CD8-positive, alpha-beta memory T cell (primary cell): ENCODE results near the gene TDRD3. TPM values are rescaled to one million over a fixed set of nuclear protein-coding genes. Genes with fewer than 3 reads are reported as not detected.

Source experiments
- CTCF ChIA-PET: fragments of 350-600 bp; sonication (Branson Sonifier 250); formaldehyde crosslinking; loops from one replicate; lab custom pipeline; 2021; ENCODE audit warnings: antibody characterized with exemption; lab: Charles Lee
- POLR2A ChIA-PET: fragments of 350-600 bp; sonication (Branson Sonifier 250); formaldehyde crosslinking; loops from one replicate; lab custom pipeline; 2021; ENCODE audit warnings: antibody characterized with exemption; lab: Charles Lee
- DNase-seq, 5 donors: peaks; one replicate each; pipeline versions ENCODE4 v3.0.0 to v3.0.0-alpha.2; 2020 to 2022; ENCODE audit warnings: mixed read lengths in 1 of 5
- H3K27ac ChIP-seq: one replicate; pipeline ENCODE4 v1.7.0; 2013; ENCODE audit warnings: low read depth, mild to moderate bottlenecking, low read length, moderate library complexity
- H3K27me3 ChIP-seq: 2 replicates; pipeline ENCODE4 v1.7.0; 2013; ENCODE audit warnings: low read length, mild to moderate bottlenecking; ENCODE audit not compliant: insufficient read depth, poor library complexity, severe bottlenecking
- H3K36me3 ChIP-seq: 2 replicates; pipeline ENCODE4 v1.7.0; 2013; ENCODE audit warnings: mild to moderate bottlenecking, low read length, moderate library complexity; ENCODE audit not compliant: insufficient read depth
- H3K4me1 ChIP-seq: 2 replicates; pipeline ENCODE4 v1.7.0; 2013; ENCODE audit warnings: mild to moderate bottlenecking, low read length, moderate library complexity; ENCODE audit not compliant: insufficient read depth
- H3K4me3 ChIP-seq: 2 replicates; pipeline ENCODE4 v1.7.0; 2013; ENCODE audit warnings: mild to moderate bottlenecking, low read length
- H3K9me3 ChIP-seq: 2 replicates; pipeline ENCODE4 v1.7.0; 2013; ENCODE audit warnings: mild to moderate bottlenecking, low read length
- H3K27ac Mint-ChIP-seq, 8 donors: one replicate each; pipeline ENCODE4 v1.8.0; 2020 to 2021; ENCODE audit warnings: mixed read lengths in 8 of 8, mild to moderate bottlenecking in 6 of 8, inconsistent platforms in 3 of 8, moderate library complexity in 3 of 8
- H3K27me3 Mint-ChIP-seq, 2 donors: one replicate each; pipeline ENCODE4 v1.8.0; 2020 to 2021; ENCODE audit warnings: mixed read lengths in 2 of 2, mild to moderate bottlenecking in 1 of 2, moderate library complexity in 1 of 2
- H3K36me3 Mint-ChIP-seq, 3 donors: one replicate each; pipeline ENCODE4 v1.8.0; 2020 to 2021; ENCODE audit warnings: mixed read lengths in 3 of 3, inconsistent platforms in 1 of 3, mild to moderate bottlenecking in 1 of 3
- H3K4me1 Mint-ChIP-seq, 3 donors: one replicate each; pipeline ENCODE4 v1.8.0; 2020 to 2021; ENCODE audit warnings: mixed read lengths in 3 of 3, inconsistent platforms in 1 of 3, mild to moderate bottlenecking in 1 of 3
- H3K4me3 Mint-ChIP-seq, 7 donors: one replicate each; pipeline ENCODE4 v1.8.0; 2020 to 2021; ENCODE audit warnings: mixed read lengths in 7 of 7, mild to moderate bottlenecking in 6 of 7, moderate library complexity in 4 of 7, inconsistent platforms in 2 of 7
- H3K9me3 Mint-ChIP-seq, 5 donors: one replicate each; pipeline ENCODE4 v1.8.0; 2020 to 2022; ENCODE audit warnings: mixed read lengths in 5 of 5, mild to moderate bottlenecking in 3 of 5, moderate library complexity in 2 of 5, inconsistent platforms in 1 of 5
- polyA plus RNA-seq: library from polyadenylated mRNA; unstranded; fragments of 300-500 nt; fragmentation: Illumina TruSeq; gene quantifications from one replicate; pipeline ENCODE4 v1.2.3, GENCODE V29; 2021
- total RNA-seq, 2 experiments: library from RNA; stranded (reverse); gene quantifications; one replicate each; pipeline ENCODE4 v1.2.3, GENCODE V29; 2021

Gene TDRD3
- total and polyA plus RNA-seq, 3 experiments from 2014 or later = 8.7 to 22.7 (median 21.2) TPM

GRCh38 chr13:60386250-60386649 is 10.8 kb upstream of the TDRD3 start:
- no peak overlapping the region for H3K4me3 ChIP-seq
- H3K27me3 ChIP-seq = no peaks in the 10 kb centered on the region
- peaks cover 6 to 17% of the 10 kb centered on the region in 2 donors for H3K27me3 Mint-ChIP-seq
- H3K4me1 Mint-ChIP-seq = no peaks in the 10 kb centered on the region
- ChIA-PET POLR2A (no interaction called here), CTCF (no interaction called here)
- no peaks in the 10 kb centered on the region for H3K36me3 Mint-ChIP-seq
- DNase-seq = no peak
- no peak overlapping the region for H3K27ac ChIP-seq
- no peaks in the 10 kb centered on the region for H3K36me3 ChIP-seq
- no peak overlapping the region for H3K4me3 Mint-ChIP-seq
- no peaks in the 10 kb centered on the region for H3K9me3 Mint-ChIP-seq
- H3K4me1 ChIP-seq = no peaks in the 10 kb centered on the region
- H3K9me3 ChIP-seq = no peaks in the 10 kb centered on the region
- no peak overlapping the region for H3K27ac Mint-ChIP-seq

DNA sequence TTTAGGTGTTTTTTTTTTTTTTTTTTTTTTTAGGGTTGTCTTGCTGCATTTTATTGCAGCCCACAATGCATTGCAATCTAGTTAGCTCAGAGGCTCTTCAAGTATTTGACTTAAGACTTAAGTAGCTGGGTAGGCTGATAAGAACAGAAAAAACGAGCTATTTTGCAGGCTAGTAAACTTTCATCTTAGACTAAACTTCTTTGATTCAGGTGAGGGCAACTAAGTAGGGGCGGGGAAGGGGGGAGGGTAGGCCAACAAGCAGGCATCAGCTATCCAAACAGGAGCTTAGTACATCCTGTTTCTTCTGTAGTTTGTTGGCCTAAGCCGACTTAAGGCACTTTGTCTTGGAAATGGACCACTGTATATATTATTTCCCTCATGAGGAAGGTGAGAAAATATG is 4.9 kb upstream of the TDRD3 start:
- Mint-ChIP-seq H3K4me1 (peaks cover 5 to 10% (median 6%) of the 10 kb centered on the region in 3 donors), H3K4me3 (peak overlapping the region in 1 of 7 donors; percentile 24), H3K27ac (no peak overlapping the region), H3K27me3 (no peaks in the 10 kb centered on the region), H3K9me3 (no peaks in the 10 kb centered on the region), H3K36me3 (peaks cover 0 to 11% (median 0%) of the 10 kb centered on the region in 3 donors)
- no peak overlapping the region for H3K4me3 ChIP-seq
- POLR2A ChIA-PET = interaction anchor here (0.6 kb wide), 1 partner anchor 884 kb away, joined by 19 read pairs; no protein-coding TSS in a partner anchor
- peaks cover 6% of the 10 kb centered on the region for H3K4me1 ChIP-seq
- H3K36me3 ChIP-seq = no peaks in the 10 kb centered on the region
- H3K27me3 ChIP-seq = no peaks in the 10 kb centered on the region
- DNase-seq = no peak
- CTCF ChIA-PET = no interaction called here
- no peaks in the 10 kb centered on the region for H3K9me3 ChIP-seq
- no peak overlapping the region for H3K27ac ChIP-seq

DNA sequence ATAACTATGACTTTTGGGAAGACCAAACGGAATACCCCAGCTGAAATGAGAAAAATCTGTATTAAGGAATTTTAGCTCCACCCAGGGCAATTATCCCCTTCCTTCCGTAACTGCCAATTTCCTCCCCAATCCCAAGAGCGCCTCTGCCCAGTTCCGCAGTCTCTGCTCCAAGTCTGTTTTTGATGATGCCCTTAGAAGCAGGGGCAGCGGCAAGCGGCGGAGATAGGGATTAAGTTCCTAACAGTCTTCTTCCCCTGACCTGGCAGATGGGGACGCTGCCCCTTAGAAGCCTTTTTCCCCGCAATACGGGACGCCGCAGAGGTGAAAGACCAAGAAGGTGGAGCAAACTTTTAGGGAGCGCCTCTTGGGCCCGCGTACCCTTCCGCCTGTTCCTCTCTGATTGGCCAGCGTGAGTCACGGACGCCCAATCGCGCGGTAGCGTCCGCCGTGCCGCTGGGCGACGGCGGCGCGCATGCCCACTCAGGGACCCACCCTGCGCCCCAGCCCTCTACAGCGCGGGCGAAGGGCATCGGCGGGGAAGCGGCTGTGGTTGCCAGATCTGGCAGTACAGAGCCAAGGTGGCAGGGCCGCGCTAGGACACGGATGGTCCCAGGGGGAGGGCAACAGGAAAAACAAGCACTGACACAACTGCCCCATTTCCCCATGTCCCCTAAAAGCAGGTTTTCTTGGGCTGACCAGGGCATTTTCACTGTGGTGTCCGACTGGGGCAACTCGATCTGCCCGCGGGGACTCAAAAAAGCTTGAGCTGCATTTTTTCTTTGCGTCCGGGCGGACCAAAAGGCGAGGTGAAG is 843 bp upstream of the TDRD3 start:
- DNase-seq = peak; percentile 79 to 90 (median 86)
- no peaks in the 10 kb centered on the region for H3K27me3 Mint-ChIP-seq
- no peaks in the 10 kb centered on the region for H3K27me3 ChIP-seq
- peak overlapping the region; percentile 86 for H3K27ac ChIP-seq
- ChIA-PET POLR2A (interaction anchor here (1.4 kb wide), 1 partner anchor 1005 kb away, joined by 4 read pairs; no protein-coding TSS in a partner anchor), CTCF (interaction anchor here (1.0 to 2.3 kb wide), 4 partner anchors 26 to 35 kb away, joined by 3 to 11 read pairs (median 6); no protein-coding TSS in a partner anchor)
- H3K4me1 ChIP-seq = peaks cover 23% of the 10 kb centered on the region
- H3K27ac Mint-ChIP-seq = peak overlapping the region; percentile 84 to 99 (median 96)
- H3K4me1 Mint-ChIP-seq = peaks cover 26 to 38% (median 35%) of the 10 kb centered on the region in 3 donors
- peak overlapping the region; percentile 99 for H3K4me3 ChIP-seq
- peaks cover 0 to 15% (median 0%) of the 10 kb centered on the region in 3 donors for H3K36me3 Mint-ChIP-seq
- no peaks in the 10 kb centered on the region for H3K9me3 Mint-ChIP-seq
- no peaks in the 10 kb centered on the region for H3K36me3 ChIP-seq
- no peaks in the 10 kb centered on the region for H3K9me3 ChIP-seq
- H3K4me3 Mint-ChIP-seq = peak overlapping the region; percentile 94 to 98 (median 97)

DNA sequence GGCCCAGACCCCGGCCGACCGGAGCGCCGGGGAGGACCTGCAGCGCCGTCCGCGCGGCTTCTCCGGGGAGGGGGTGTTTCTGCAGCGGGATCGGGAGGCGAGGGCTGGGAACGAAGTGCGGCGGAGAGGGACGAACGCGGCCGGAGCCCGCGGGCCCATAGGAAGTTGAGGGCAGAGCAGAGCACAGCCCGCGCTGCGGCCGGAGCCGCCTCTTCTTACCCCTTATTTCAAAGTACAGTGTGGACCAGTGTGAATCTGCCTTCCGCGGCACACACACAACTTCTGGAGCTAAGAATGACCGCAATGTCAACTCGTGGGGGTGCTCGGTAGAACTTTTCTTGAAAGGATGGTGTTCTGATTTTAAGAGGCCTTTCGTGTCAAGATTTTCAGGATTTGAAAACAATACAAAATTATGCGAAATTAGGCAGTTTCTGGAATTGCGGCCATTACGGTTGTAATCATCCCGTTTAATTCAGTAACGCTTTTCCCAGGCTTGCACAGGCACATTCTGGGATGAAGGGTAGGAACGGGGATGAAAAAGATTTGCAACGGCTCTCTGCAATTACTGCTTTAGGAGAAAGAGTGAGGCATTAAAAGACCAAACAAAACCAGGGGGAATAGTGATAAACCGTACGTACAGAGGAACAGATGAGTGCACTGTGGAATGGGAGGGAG is 821 bp downstream of the TDRD3 start:
- Histone ChIP-seq H3K27ac (peak overlapping the region; percentile 60), H3K4me1 (peaks cover 23% of the 10 kb centered on the region), H3K4me3 (peak overlapping the region; percentile 51), H3K36me3 (no peaks in the 10 kb centered on the region), H3K9me3 (no peaks in the 10 kb centered on the region), H3K27me3 (no peaks in the 10 kb centered on the region)
- peak in 3 of 5 donors; percentile 18 to 65 (median 59) for DNase-seq
- H3K27ac Mint-ChIP-seq = peak overlapping the region; percentile 90 to 99 (median 97)
- peaks cover 0 to 15% (median 0%) of the 10 kb centered on the region in 3 donors for H3K36me3 Mint-ChIP-seq
- H3K27me3 Mint-ChIP-seq = no peaks in the 10 kb centered on the region
- H3K9me3 Mint-ChIP-seq = no peaks in the 10 kb centered on the region
- CTCF ChIA-PET = interaction anchor here (1.2 to 2.3 kb wide), 3 partner anchors 20 to 33 kb away, joined by 4 to 11 read pairs (median 4); no protein-coding TSS in a partner anchor
- POLR2A ChIA-PET = no interaction called here
- peaks cover 33 to 51% (median 46%) of the 10 kb centered on the region in 3 donors for H3K4me1 Mint-ChIP-seq
- H3K4me3 Mint-ChIP-seq = peak overlapping the region; percentile 90 to 99 (median 94)

- Histone ChIP-seq H3K4me3 (peak overlapping the region; percentile 51), H3K4me1 (peaks cover 23% of the 10 kb centered on the region), H3K9me3 (no peaks in the 10 kb centered on the region), H3K27me3 (no peaks in the 10 kb centered on the region), H3K36me3 (no peaks in the 10 kb centered on the region), H3K27ac (peak overlapping the region; percentile 60)
- no peaks in the 10 kb centered on the region for H3K9me3 Mint-ChIP-seq
- H3K4me3 Mint-ChIP-seq = peak overlapping the region; percentile 90 to 99 (median 94)
- H3K27me3 Mint-ChIP-seq = no peaks in the 10 kb centered on the region
- POLR2A ChIA-PET = no interaction called here
- no peak for DNase-seq
- peaks cover 0 to 15% (median 2%) of the 10 kb centered on the region in 3 donors for H3K36me3 Mint-ChIP-seq
- CTCF ChIA-PET = interaction anchor here (1.2 to 2.3 kb wide), 3 partner anchors 19 to 33 kb away, joined by 4 to 11 read pairs (median 4); no protein-coding TSS in a partner anchor
- H3K4me1 Mint-ChIP-seq = peaks cover 36 to 56% (median 48%) of the 10 kb centered on the region in 3 donors
- H3K27ac Mint-ChIP-seq = peak overlapping the region; percentile 90 to 99 (median 97)
Measured at GRCh38 chr13:60398379-60398891, 1.4 kb downstream of the TDRD3 start.

DNA sequence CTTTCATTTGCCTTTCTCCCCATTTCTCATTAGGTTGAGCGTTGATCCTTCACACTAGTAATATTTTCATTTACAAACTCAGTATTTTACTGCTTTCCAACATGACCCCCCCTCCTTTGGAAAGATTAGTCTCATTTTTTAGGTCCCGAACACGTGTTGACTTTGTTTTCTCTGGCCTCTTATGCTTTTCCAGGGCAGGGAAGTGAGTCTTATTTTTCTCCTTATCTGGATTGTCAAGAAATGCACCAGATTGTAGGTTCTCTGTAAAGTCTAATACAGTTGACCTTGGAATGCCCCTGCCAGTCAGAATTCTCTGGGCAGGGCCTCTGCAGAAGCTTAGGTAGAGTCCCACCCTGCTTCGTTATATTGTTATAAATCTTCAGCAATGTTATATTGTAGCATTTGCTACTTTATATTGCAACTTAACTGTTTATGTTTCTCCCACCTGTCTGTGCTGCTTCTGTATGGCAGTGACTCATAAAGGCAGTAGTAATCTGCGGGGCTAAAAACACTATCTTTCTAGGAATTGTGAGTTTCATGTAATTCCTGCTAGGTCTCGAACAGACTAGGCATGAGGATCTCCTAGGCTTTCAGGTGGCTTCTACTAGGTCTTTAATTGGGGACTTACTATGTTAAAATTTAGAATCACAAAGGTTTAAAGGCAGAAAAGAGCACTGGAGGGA is 2.0 kb downstream of the TDRD3 start:
- no peaks in the 10 kb centered on the region for H3K9me3 Mint-ChIP-seq
- peak overlapping the region in 7 of 8 donors; percentile 69 to 97 (median 97) for H3K27ac Mint-ChIP-seq

GRCh38 chr13:60402022-60402421 is 5.0 kb downstream of the TDRD3 start:
- Histone ChIP-seq H3K27ac (no peak overlapping the region), H3K27me3 (no peaks in the 10 kb centered on the region), H3K4me1 (peaks cover 16% of the 10 kb centered on the region), H3K36me3 (no peaks in the 10 kb centered on the region), H3K4me3 (no peak overlapping the region), H3K9me3 (no peaks in the 10 kb centered on the region)
- ChIA-PET POLR2A (no interaction called here), CTCF (no interaction called here)
- Mint-ChIP-seq H3K36me3 (peaks cover 0 to 4% (median 2%) of the 10 kb centered on the region in 3 donors), H3K27ac (no peak overlapping the region), H3K4me1 (peaks cover 46 to 70% (median 56%) of the 10 kb centered on the region in 3 donors), H3K9me3 (no peaks in the 10 kb centered on the region), H3K27me3 (no peaks in the 10 kb centered on the region), H3K4me3 (no peak overlapping the region)
- DNase-seq = no peak

More for the DNA sequence above, 2.0 kb downstream of the TDRD3 start:
- H3K36me3 ChIP-seq = no peaks in the 10 kb centered on the region
- no peaks in the 10 kb centered on the region for H3K27me3 ChIP-seq
- DNase-seq = no peak
- POLR2A ChIA-PET = no interaction called here
- H3K27ac ChIP-seq = no peak overlapping the region
- no peak overlapping the region for H3K4me3 ChIP-seq
- Mint-ChIP-seq H3K4me1 (peaks cover 38 to 58% (median 50%) of the 10 kb centered on the region in 3 donors), H3K4me3 (peak overlapping the region; percentile 90 to 99 (median 94)), H3K36me3 (peaks cover 0 to 15% (median 2%) of the 10 kb centered on the region in 3 donors), H3K27me3 (no peaks in the 10 kb centered on the region)
- H3K9me3 ChIP-seq = no peaks in the 10 kb centered on the region
- CTCF ChIA-PET = interaction anchor here (1.2 to 2.3 kb wide), 3 partner anchors 18 to 32 kb away, joined by 4 to 11 read pairs (median 4); no protein-coding TSS in a partner anchor
- H3K4me1 ChIP-seq = peaks cover 23% of the 10 kb centered on the region
